Measurements from ENCODE around the gene DLL3. TPM values are rescaled to one million over a fixed set of nuclear protein-coding genes. Genes with fewer than 3 reads are reported as not detected.

DLL3 gene
- total RNA-seq, 4 donors from 2014 or later = 0.10 TPM; not detected in 3

- intact Hi-C loops (cut with DNase I; ENCODE audit: low total_unique reads) = no loop called here
- no peak overlapping the region for H3K4me3 ChIP-seq (ENCODE audit: low read depth, poor library complexity, severe bottlenecking)
- WGBS, 2 donors = 84 to 93% methylated on average over 6 of the region's 6 CpGs
- DNase-seq (ENCODE audit: low spot score in 2 of 2) = no peak
- TF ChIP-seq POLR2A (IDR thresholded peaks at IDR 0.05) = no peak
- TF ChIP-seq, protein P1, sequence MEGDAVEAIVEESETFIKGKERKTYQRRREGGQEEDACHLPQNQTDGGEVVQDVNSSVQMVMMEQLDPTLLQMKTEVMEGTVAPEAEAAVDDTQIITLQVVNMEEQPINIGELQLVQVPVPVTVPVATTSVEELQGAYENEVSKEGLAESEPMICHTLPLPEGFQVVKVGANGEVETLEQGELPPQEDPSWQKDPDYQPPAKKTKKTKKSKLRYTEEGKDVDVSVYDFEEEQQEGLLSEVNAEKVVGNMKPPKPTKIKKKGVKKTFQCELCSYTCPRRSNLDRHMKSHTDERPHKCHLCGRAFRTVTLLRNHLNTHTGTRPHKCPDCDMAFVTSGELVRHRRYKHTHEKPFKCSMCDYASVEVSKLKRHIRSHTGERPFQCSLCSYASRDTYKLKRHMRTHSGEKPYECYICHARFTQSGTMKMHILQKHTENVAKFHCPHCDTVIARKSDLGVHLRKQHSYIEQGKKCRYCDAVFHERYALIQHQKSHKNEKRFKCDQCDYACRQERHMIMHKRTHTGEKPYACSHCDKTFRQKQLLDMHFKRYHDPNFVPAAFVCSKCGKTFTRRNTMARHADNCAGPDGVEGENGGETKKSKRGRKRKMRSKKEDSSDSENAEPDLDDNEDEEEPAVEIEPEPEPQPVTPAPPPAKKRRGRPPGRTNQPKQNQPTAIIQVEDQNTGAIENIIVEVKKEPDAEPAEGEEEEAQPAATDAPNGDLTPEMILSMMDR (IDR thresholded peaks at IDR 0.05) = no peak
Observed at GRCh38 chr19:39492225-39492624, 6.5 kb upstream of the DLL3 start.

DNA sequence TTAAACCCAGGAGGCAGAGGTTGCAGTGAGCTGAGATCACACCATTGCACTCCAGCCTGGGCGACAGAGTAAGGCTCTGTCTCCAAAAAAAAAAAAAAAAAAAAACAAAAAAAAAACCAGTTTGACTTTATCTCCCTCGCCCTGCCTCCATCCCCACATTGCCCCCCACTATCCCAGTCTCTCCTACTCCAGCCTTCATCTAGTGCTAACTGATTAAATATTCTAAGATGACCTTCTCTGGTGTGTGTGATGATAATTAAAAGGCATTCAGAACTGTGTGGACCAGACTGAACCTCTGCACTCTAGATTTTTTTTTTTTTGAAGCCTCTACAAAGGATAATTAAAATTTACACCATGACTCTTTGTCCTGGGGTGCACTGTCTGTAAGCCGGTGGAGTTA lies 6.0 kb upstream of the DLL3 start:
- WGBS, 2 donors = 79 to 85% methylated on average over 3 of the region's 3 CpGs
- DNase-seq (ENCODE audit: low spot score in 2 of 2) = no peak
- intact Hi-C loops (cut with DNase I; ENCODE audit: low total_unique reads) = no loop called here
- H3K4me3 ChIP-seq (ENCODE audit: low read depth, poor library complexity, severe bottlenecking) = no peak overlapping the region
- TF ChIP-seq POLR2A (IDR thresholded peaks at IDR 0.05) = no peak
- TF ChIP-seq, protein P1 (IDR thresholded peaks at IDR 0.05) = no peak

DNA sequence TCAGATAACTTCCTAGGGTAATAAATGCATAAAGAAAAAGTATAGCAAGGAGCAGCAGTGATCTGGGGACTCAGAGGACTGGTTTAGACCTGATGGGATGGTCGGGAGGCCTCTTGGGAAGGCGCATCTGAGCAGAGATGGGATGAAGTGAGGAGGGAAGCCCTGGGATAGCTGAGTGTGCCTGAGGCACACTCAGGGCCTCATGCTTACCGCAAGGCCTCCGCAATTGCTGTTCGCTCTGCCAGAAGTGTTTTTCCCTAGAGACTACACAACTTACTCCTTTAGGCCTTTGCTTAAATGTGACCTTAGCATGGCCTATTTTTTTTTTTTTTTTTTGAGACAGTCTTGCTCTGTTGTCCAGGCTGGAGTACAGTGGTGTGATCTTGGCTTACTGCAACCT lies 4.1 kb upstream of the DLL3 start:
- 77 to 81% methylated on average over 5 of the region's 5 CpGs for WGBS, 2 donors
- intact Hi-C loops (cut with DNase I; ENCODE audit: low total_unique reads) = no loop called here
- DNase-seq (ENCODE audit: low spot score in 2 of 2) = no peak
- no peak overlapping the region for H3K4me3 ChIP-seq (ENCODE audit: low read depth, poor library complexity, severe bottlenecking)
- TF ChIP-seq, protein P1 (IDR thresholded peaks at IDR 0.05) = no peak
- no peak for TF ChIP-seq POLR2A (IDR thresholded peaks at IDR 0.05)

- WGBS, 2 donors = 88 to 89% methylated on average over 5 of the region's 5 CpGs
- H3K4me3 ChIP-seq (ENCODE audit: low read depth, poor library complexity, severe bottlenecking) = no peak overlapping the region
- intact Hi-C loops (cut with DNase I; ENCODE audit: low total_unique reads) = no loop called here
- no peak for DNase-seq (ENCODE audit: low spot score in 2 of 2)
- no peak for TF ChIP-seq POLR2A (IDR thresholded peaks at IDR 0.05)
- TF ChIP-seq, protein P1 (IDR thresholded peaks at IDR 0.05) = no peak
Observed at GRCh38 chr19:39496063-39496462, 2.7 kb upstream of the DLL3 start.

DNA sequence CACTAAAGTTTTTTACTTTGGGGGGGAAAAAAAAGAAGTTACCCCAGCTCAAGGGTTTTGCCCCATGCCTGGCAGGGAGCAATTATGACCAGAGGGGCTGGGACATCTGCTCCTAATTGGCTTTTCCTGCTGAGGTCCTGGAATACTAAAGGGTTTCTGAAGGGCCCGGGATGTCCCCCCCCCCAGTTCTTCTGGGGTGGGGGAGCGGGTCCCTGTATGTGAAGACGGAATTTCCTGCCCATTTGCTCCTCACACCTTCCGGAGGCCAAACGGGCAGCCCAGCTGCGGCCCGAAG lies 1.1 kb upstream of the DLL3 start:
- no peak for TF ChIP-seq POLR2A (IDR thresholded peaks at IDR 0.05)
- TF ChIP-seq, protein P1 (IDR thresholded peaks at IDR 0.05) = no peak
- 0 to 2% methylated on average over 7 of the region's 7 CpGs for WGBS, 2 donors
- DNase-seq (ENCODE audit: low spot score in 2 of 2) = no peak
- no peak overlapping the region for H3K4me3 ChIP-seq (ENCODE audit: low read depth, poor library complexity, severe bottlenecking)
- intact Hi-C loops (cut with DNase I; ENCODE audit: low total_unique reads) = no loop called here

- TF ChIP-seq POLR2A (IDR thresholded peaks at IDR 0.05) = no peak
- TF ChIP-seq, protein P1 (IDR thresholded peaks at IDR 0.05) = no peak
- intact Hi-C loops (cut with DNase I; ENCODE audit: low total_unique reads) = no loop called here
Observed at GRCh38 chr19:39497996-39498797, 550 bp upstream of the DLL3 start.

More at GRCh38 chr19:39497996-39498797, 550 bp upstream of the DLL3 start:
- no peak overlapping the region for H3K4me3 ChIP-seq (ENCODE audit: low read depth, poor library complexity, severe bottlenecking)
- WGBS, 2 donors = 1% methylated on average over 29 of the region's 40 CpGs
- no peak for DNase-seq (ENCODE audit: low spot score in 2 of 2)

Data from lower leg skin (tissue), 4 donors.